Caco-2 (cell line): ENCODE results near the gene ZNF775. TPM values are rescaled to one million over a fixed set of nuclear protein-coding genes. Genes with fewer than 3 reads are reported as not detected.

ENCODE experiments used
- BruUV-seq: library from RNA; stranded (reverse); fragments of 400-500 nt; replicated peaks from 2 replicates; lab custom pipeline; 2021; lab: Mats Ljungman, UMichigan
- CTCF ChIA-PET: fragments of 300-600 bp; sonication (Branson Sonifier 250); formaldehyde crosslinking; loops from one replicate; lab custom pipeline; 2022; ENCODE audit warnings: antibody characterized with exemption; lab: Charles Lee
- POLR2A ChIA-PET: fragments of 300-600 bp; sonication (Branson Sonifier 250); formaldehyde crosslinking; loops from one replicate; lab custom pipeline; 2022; ENCODE audit warnings: antibody characterized with exemption; lab: Charles Lee
- DNase-seq, 2 experiments: peaks; one replicate each; pipeline versions ENCODE4 v3.0.0 to v3.0.0-alpha.2; 2020 to 2022
- H3K27me3 ChIP-seq: replicated peaks from 2 replicates; pipeline ENCODE4 v1.6.0; 2011; ENCODE audit warnings: low read length; ENCODE audit not compliant: control insufficient read depth, insufficient read depth
- H3K36me3 ChIP-seq: 2 replicates; pipeline ENCODE4 v1.5.1; 2011; ENCODE audit warnings: low read length; ENCODE audit not compliant: control insufficient read depth, insufficient read depth
- H3K4me1 ChIP-seq: fragments of 250-450 bp; sonication (Bioruptor Pico); 2 replicates; pipeline ENCODE4 v1.5.1; 2020; ENCODE audit warnings: mild to moderate bottlenecking
- H3K4me3 ChIP-seq: 2 replicates; pipeline ENCODE4 v1.5.1; 2011; ENCODE audit warnings: low read depth, mild to moderate bottlenecking, control low read depth, low read length
- H3K9me3 ChIP-seq: fragments of 250-450 bp; sonication (Bioruptor Pico); 2 replicates; pipeline ENCODE4 v1.5.1; 2020; ENCODE audit warnings: mild to moderate bottlenecking, moderate library complexity
- H3K27ac Mint-ChIP-seq: one replicate; pipeline ENCODE4 v1.8.0; 2022; ENCODE audit warnings: mixed read lengths; ENCODE audit not compliant: unreplicated experiment
- H3K27me3 Mint-ChIP-seq: one replicate; pipeline ENCODE4 v1.8.0; 2022; ENCODE audit warnings: mixed read lengths; ENCODE audit not compliant: insufficient read depth, unreplicated experiment
- H3K36me3 Mint-ChIP-seq: one replicate; pipeline ENCODE4 v1.8.0; 2022; ENCODE audit warnings: mild to moderate bottlenecking, mixed read lengths; ENCODE audit not compliant: insufficient read depth, unreplicated experiment
- H3K4me1 Mint-ChIP-seq: one replicate; pipeline ENCODE4 v1.8.0; 2022; ENCODE audit warnings: low read depth, mixed read lengths; ENCODE audit not compliant: unreplicated experiment
- H3K4me3 Mint-ChIP-seq: one replicate; pipeline ENCODE4 v1.8.0; 2022; ENCODE audit warnings: mild to moderate bottlenecking, moderate library complexity, mixed read lengths; ENCODE audit not compliant: unreplicated experiment
- H3K9me3 Mint-ChIP-seq: one replicate; pipeline ENCODE4 v1.8.0; 2022; ENCODE audit warnings: mixed read lengths; ENCODE audit not compliant: unreplicated experiment
- CTCF ChIP-seq, 2 experiments: fragments of 200-600 bp in 1 of 2; IDR thresholded peaks; 1 replicate in 1 of 2; 2 replicates in 1 of 2; pipeline versions ENCODE4 v1.5.1 to v1.8.0; 2011 to 2022; ENCODE audit warnings: antibody characterized with exemption in 1 of 2, control low read depth in 1 of 2, inconsistent platforms in 1 of 2, low read depth in 1 of 2, low read length in 1 of 2, mild to moderate bottlenecking in 1 of 2, moderate library complexity in 1 of 2; ENCODE audit not compliant: insufficient read depth in 1 of 2, severe bottlenecking in 1 of 2, unreplicated experiment in 1 of 2
- intact Hi-C: fragments of 100-400 bp; cut with micrococcal nuclease; formaldehyde crosslinking; loops from one replicate; pipeline ENCODE4 v1.10.0; 2022; ENCODE audit not compliant: unreplicated experiment
- total RNA-seq: library from RNA; stranded (reverse); gene quantifications from 2 replicates; pipeline ENCODE4 v1.2.3, GENCODE V29; 2022

ZNF775 gene
- total RNA-seq, 1 experiment from 2014 or later, result 4.0 TPM

GRCh38 chr7:150340875-150341262 lies 38.3 kb upstream of the ZNF775 start:
- intact Hi-C loops, result no loop called here
- TF ChIP-seq CTCF (IDR thresholded peaks at IDR 0.05; ENCODE audit: insufficient read depth in 1 of 2, low read depth in 1 of 2, low read length in 1 of 2, severe bottlenecking in 1 of 2, unreplicated experiment in 1 of 2), result no peak
- Histone ChIP-seq H3K27me3 (no peaks in the 10 kb centered on the region), H3K9me3 (0 out of 2 replicates have a peak, but pooled peaks cover 6% of the 10 kb centered on the region), H3K36me3 (no peaks in the 10 kb centered on the region), H3K4me1 (no peaks in the 10 kb centered on the region), H3K4me3 (no peak overlapping the region)
- H3K9me3 Mint-ChIP-seq, result no peaks in the 10 kb centered on the region
- DNase-seq, result no peak
- H3K4me3 Mint-ChIP-seq, result no peak overlapping the region
- CTCF ChIA-PET, result no interaction called here
- H3K27me3 Mint-ChIP-seq, result no peaks in the 10 kb centered on the region
- POLR2A ChIA-PET, result no interaction called here
- H3K4me1 Mint-ChIP-seq, result no peaks in the 10 kb centered on the region
- H3K36me3 Mint-ChIP-seq, result peaks cover 8% of the 10 kb centered on the region
- no peak overlapping the region for H3K27ac Mint-ChIP-seq
- BruUV-seq, result no TSS peak

DNA sequence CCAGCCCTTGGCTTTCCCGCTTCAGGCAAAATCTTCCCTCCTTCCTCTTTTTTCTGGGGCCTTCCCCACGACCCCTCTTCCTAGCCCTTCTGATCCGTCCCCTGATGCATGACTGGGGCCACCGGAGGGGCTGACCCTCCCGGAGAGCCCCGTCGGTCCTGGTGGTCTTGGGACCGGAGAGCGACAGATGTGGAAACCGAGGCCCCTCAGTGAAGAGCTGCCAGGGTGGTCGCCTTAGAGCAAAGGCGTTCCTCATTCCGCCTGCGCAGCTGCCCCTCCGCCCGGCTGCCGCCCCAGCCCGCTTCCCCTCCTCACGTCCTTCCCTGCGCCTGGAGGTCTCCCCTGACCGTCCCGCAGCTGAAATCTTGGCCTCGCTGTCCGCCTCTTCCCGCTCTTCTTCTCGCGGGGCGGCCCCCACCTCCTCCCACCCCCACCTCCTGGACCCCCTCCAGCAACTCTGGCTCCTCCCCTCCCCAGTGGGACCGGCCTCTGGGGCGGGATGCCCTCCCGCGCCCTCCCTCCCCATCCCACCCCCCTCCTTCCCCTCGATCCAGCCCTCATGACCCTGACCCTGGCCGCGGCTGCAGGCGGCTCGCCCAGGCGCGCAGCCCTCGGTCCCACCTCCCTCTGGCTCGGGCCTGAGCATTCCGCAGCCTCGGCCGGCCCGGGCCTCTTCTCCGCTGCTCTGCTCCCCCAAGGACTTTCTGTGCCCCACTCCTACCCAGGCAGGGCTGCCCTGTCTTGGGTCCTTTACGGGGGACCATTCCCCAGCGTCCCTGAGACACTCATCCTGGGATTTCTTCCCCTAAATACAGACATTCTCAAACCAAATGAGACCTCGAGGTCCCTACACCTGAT lies 37.6 kb upstream of the ZNF775 start, which contains the start of gene RARRES2:
Gene RARRES2 (minus strand): TSS at position 367 of the 858 bp plus-strand sequence. CDS start 1,020 bp downstream, outside the sequence.
- Histone ChIP-seq H3K4me1 (no peaks in the 10 kb centered on the region), H3K4me3 (no peak within 1 kb of the TSS), H3K27me3 (no peaks in the 10 kb centered on the region), H3K36me3 (no peaks in the 10 kb centered on the region), H3K9me3 (0 out of 2 replicates have a peak, but pooled peaks cover 6% of the 10 kb centered on the region)
- BruUV-seq, result no TSS peak
- intact Hi-C loops, result no loop called here
- ChIA-PET CTCF (no interaction called here), POLR2A (no interaction called here)
- Mint-ChIP-seq H3K4me1 (no peaks in the 10 kb centered on the region), H3K4me3 (no peak within 1 kb of the TSS), H3K27me3 (peaks cover 3% of the 10 kb centered on the region), H3K36me3 (peaks cover 8% of the 10 kb centered on the region), H3K9me3 (no peaks in the 10 kb centered on the region), H3K27ac (no peak within 1 kb of the TSS)
- DNase-seq, result no peak
- TF ChIP-seq CTCF (IDR thresholded peaks at IDR 0.05; ENCODE audit: insufficient read depth in 1 of 2, low read depth in 1 of 2, low read length in 1 of 2, severe bottlenecking in 1 of 2, unreplicated experiment in 1 of 2), result no peak

- Mint-ChIP-seq H3K9me3 (no peaks in the 10 kb centered on the region), H3K27ac (no peak overlapping the region), H3K4me1 (no peaks in the 10 kb centered on the region), H3K4me3 (no peak overlapping the region), H3K36me3 (peaks cover 8% of the 10 kb centered on the region), H3K27me3 (peaks cover 4% of the 10 kb centered on the region)
- intact Hi-C loops, result no loop called here
- no peaks in the 10 kb centered on the region for H3K27me3 ChIP-seq
- POLR2A ChIA-PET, result no interaction called here
- TF ChIP-seq CTCF (IDR thresholded peaks at IDR 0.05; ENCODE audit: insufficient read depth in 1 of 2, low read depth in 1 of 2, low read length in 1 of 2, severe bottlenecking in 1 of 2, unreplicated experiment in 1 of 2), result no peak
- no peak overlapping the region for H3K4me3 ChIP-seq
- BruUV-seq, result no TSS peak
- DNase-seq, result no peak
- CTCF ChIA-PET, result no interaction called here
- H3K36me3 ChIP-seq, result no peaks in the 10 kb centered on the region
- H3K4me1 ChIP-seq, result no peaks in the 10 kb centered on the region
- 0 out of 2 replicates have a peak, but pooled peaks cover 6% of the 10 kb centered on the region for H3K9me3 ChIP-seq
Observed at GRCh38 chr7:150342121-150342408, 37.1 kb upstream of the ZNF775 start.
